ENCODE measurements around the gene RPS21. TPM values are rescaled to one million over a fixed set of nuclear protein-coding genes. Genes with fewer than 3 reads are reported as not detected.

RPS21 gene
- total and polyA plus RNA-seq, 2 of the 13 experiments (the other 11 are each of a cell fraction or from before 2014, with no cell fraction given) = 2,647 to 11,063 TPM

DNA sequence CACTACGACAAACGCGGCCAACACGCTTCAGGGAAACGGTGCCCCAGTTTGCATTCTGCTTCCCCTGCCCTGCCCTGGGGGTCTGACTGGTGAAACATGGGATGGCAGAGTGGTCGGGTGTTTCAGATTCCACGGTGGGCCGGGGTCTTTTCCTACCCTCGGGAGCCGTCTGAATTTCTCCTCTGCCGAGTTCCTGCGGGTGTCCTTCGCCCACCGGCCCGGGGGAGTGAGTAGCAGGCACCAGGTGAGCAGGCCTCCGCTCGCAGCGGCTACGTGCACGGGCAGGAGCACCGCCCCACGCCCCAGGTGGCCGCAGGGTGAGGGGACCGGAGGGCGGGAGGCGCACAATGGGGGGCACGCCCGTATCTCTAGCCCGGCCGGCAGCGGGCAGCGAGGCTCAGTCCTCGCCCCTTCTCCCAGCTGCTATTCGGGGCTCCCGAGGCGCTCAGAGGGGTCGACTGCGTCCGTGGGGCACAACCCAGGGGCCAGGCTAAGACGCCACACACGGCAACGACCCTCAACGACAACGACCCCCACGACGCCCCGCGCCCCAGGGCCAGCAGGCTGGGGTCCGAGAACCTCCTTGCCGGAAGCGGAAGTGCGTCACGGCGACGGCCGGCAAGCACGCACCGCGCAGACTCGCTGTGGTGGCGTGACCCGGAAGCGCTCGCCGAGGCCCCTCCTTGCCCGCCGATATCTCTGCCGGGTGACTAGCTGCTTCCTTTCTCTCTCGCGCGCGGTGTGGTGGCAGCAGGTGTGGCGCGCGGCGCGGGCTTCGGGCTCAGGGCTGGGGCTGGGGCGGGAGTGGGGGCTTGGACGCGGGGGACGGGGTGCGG is at the start of gene RPS21 (continued):
- TF ChIP-seq, protein P1, sequence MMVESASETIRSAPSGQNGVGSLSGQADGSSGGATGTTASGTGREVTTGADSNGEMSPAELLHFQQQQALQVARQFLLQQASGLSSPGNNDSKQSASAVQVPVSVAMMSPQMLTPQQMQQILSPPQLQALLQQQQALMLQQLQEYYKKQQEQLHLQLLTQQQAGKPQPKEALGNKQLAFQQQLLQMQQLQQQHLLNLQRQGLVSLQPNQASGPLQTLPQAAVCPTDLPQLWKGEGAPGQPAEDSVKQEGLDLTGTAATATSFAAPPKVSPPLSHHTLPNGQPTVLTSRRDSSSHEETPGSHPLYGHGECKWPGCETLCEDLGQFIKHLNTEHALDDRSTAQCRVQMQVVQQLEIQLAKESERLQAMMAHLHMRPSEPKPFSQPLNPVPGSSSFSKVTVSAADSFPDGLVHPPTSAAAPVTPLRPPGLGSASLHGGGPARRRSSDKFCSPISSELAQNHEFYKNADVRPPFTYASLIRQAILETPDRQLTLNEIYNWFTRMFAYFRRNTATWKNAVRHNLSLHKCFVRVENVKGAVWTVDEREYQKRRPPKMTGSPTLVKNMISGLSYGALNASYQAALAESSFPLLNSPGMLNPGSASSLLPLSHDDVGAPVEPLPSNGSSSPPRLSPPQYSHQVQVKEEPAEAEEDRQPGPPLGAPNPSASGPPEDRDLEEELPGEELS (CRISPR knock-in tag; IDR thresholded peaks at IDR 0.05) = peak; percentile 58; the same call in 1 of the 2 replicates
- TF ChIP-seq HOXA3 (CRISPR knock-in tag; IDR thresholded peaks at IDR 0.05) (peak; percentile 97), ZNF891 (CRISPR knock-in tag; IDR thresholded peaks at IDR 0.05) (peak; percentile 60; the same call in 1 of the 2 replicates), CCAR2 (optimal IDR thresholded peaks at IDR 0.05; ENCODE audit: low read depth, low read length) (no peak), MBD4 (IDR thresholded peaks at IDR 0.05; ENCODE audit: borderline replicate concordance, low read length) (no peak), SMARCC2 (IDR thresholded peaks at IDR 0.05) (no peak), SOX13 (IDR thresholded peaks at IDR 0.05) (peak; percentile 30; the same call in 1 of the 2 replicates), SOX13 (CRISPR knock-in tag; conservative IDR thresholded peaks at IDR 0.05 in 1 of 2, IDR thresholded peaks at IDR 0.05 in 1 of 2) (peak in 1 of 2 experiments; percentile 39; a peak in 1 of 4 replicates), SAFB2 (CRISPR knock-in tag; IDR thresholded peaks at IDR 0.05; ENCODE audit: borderline replicate concordance, low read depth) (no peak; the same call in 1 of the 2 replicates), ISL2 (CRISPR knock-in tag; IDR thresholded peaks at IDR 0.05) (peak; percentile 67; the same call in 1 of the 2 replicates), ZNF569 (CRISPR knock-in tag; IDR thresholded peaks at IDR 0.05; ENCODE audit: borderline replicate concordance) (no peak), NBN (conservative IDR thresholded peaks at IDR 0.05) (no peak), SMYD3 (CRISPR knock-in tag; IDR thresholded peaks at IDR 0.05) (no peak), HNF4A (CRISPR knock-in tag; IDR thresholded peaks at IDR 0.05) (peak; percentile 22; the same call in 1 of the 2 replicates)
- TF ChIP-seq, protein P2, sequence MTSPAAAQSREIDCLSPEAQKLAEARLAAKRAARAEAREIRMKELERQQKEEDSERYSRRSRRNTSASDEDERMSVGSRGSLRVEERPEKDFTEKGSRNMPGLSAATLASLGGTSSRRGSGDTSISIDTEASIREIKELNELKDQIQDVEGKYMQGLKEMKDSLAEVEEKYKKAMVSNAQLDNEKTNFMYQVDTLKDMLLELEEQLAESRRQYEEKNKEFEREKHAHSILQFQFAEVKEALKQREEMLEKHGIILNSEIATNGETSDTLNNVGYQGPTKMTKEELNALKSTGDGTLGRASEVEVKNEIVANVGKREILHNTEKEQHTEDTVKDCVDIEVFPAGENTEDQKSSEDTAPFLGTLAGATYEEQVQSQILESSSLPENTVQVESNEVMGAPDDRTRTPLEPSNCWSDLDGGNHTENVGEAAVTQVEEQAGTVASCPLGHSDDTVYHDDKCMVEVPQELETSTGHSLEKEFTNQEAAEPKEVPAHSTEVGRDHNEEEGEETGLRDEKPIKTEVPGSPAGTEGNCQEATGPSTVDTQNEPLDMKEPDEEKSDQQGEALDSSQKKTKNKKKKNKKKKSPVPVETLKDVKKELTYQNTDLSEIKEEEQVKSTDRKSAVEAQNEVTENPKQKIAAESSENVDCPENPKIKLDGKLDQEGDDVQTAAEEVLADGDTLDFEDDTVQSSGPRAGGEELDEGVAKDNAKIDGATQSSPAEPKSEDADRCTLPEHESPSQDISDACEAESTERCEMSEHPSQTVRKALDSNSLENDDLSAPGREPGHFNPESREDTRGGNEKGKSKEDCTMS (CRISPR knock-in tag; conservative IDR thresholded peaks at IDR 0.05) = no peak; the same call in 1 of the 2 replicates
- TF ChIP-seq, protein P3, sequence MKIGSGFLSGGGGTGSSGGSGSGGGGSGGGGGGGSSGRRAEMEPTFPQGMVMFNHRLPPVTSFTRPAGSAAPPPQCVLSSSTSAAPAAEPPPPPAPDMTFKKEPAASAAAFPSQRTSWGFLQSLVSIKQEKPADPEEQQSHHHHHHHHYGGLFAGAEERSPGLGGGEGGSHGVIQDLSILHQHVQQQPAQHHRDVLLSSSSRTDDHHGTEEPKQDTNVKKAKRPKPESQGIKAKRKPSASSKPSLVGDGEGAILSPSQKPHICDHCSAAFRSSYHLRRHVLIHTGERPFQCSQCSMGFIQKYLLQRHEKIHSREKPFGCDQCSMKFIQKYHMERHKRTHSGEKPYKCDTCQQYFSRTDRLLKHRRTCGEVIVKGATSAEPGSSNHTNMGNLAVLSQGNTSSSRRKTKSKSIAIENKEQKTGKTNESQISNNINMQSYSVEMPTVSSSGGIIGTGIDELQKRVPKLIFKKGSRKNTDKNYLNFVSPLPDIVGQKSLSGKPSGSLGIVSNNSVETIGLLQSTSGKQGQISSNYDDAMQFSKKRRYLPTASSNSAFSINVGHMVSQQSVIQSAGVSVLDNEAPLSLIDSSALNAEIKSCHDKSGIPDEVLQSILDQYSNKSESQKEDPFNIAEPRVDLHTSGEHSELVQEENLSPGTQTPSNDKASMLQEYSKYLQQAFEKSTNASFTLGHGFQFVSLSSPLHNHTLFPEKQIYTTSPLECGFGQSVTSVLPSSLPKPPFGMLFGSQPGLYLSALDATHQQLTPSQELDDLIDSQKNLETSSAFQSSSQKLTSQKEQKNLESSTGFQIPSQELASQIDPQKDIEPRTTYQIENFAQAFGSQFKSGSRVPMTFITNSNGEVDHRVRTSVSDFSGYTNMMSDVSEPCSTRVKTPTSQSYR (CRISPR knock-in tag; IDR thresholded peaks at IDR 0.05; ENCODE audit: borderline replicate concordance) = peak; percentile 50
- TF ChIP-seq, protein P4, sequence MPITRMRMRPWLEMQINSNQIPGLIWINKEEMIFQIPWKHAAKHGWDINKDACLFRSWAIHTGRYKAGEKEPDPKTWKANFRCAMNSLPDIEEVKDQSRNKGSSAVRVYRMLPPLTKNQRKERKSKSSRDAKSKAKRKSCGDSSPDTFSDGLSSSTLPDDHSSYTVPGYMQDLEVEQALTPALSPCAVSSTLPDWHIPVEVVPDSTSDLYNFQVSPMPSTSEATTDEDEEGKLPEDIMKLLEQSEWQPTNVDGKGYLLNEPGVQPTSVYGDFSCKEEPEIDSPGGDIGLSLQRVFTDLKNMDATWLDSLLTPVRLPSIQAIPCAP (CRISPR knock-in tag; IDR thresholded peaks at IDR 0.05; ENCODE audit: low read depth) = peak; percentile 89; the same call in 1 of the 2 replicates
- TF ChIP-seq, protein P5, sequence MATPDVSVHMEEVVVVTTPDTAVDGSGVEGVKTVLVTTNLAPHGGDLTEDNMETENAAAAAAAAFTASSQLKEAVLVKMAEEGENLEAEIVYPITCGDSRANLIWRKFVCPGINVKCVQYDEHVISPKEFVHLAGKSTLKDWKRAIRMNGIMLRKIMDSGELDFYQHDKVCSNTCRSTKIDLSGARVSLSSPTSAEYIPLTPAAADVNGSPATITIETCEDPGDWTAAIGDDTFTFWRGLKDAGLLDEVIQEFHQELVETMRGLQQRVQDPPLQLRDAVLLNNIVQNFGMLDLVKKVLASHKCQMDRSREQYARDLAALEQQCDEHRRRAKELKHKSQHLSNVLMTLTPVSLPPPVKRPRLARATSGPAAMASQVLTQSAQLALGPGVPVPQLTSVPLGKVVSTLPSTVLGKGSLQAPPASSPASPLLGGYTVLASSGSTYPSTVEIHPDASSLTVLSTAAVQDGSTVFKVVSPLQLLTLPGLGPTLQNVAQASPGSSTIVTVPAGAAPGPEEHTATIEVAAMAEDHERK (CRISPR knock-in tag; IDR thresholded peaks at IDR 0.05; ENCODE audit: low read depth) = peak; percentile 85

All from HepG2 (cell line).